MCF 10A (cell line): ENCODE measurements around the gene ANGPTL8. TPM values are rescaled to one million over a fixed set of nuclear protein-coding genes. Genes with fewer than 3 reads are reported as not detected.
A peak's percentile ranks its signal among the peaks of the same experiment; 100 is the strongest.

Experiments used
- BruUV-seq: library from RNA; stranded (reverse); fragments of 400-500 nt; replicated peaks from 2 replicates; lab custom pipeline; 2021; lab: Mats Ljungman, UMichigan
- CTCF ChIA-PET: fragments of 300-600 bp; sonication (Branson Sonifier 250); formaldehyde crosslinking; extraction: SDS; loops from one replicate; lab custom pipeline; 2021; ENCODE audit warnings: antibody characterized with exemption, inconsistent platforms; lab: Yijun Ruan, JAX
- POLR2A ChIA-PET: fragments of 300-600, 350-650 bp; sonication (Branson Sonifier 250); formaldehyde crosslinking; extraction: SDS; loops from one replicate; lab custom pipeline; 2020; ENCODE audit warnings: antibody characterized with exemption, inconsistent platforms; lab: Yijun Ruan, JAX
- DNase-seq: peaks from one replicate; pipeline ENCODE4 v3.0.0-alpha.2; 2018; ENCODE audit not compliant: unreplicated experiment
- H3K27ac Mint-ChIP-seq: one replicate; pipeline ENCODE4 v1.8.0; 2022; ENCODE audit warnings: mild to moderate bottlenecking, low read depth, mixed read lengths; ENCODE audit not compliant: unreplicated experiment
- H3K27me3 Mint-ChIP-seq: one replicate; pipeline ENCODE4 v1.8.0; 2022; ENCODE audit warnings: mixed read lengths; ENCODE audit not compliant: insufficient read depth, unreplicated experiment
- H3K36me3 Mint-ChIP-seq: one replicate; pipeline ENCODE4 v1.8.0; 2022; ENCODE audit warnings: mild to moderate bottlenecking, moderate library complexity, mixed read lengths; ENCODE audit not compliant: insufficient read depth, unreplicated experiment
- H3K4me1 Mint-ChIP-seq: one replicate; pipeline ENCODE4 v1.8.0; 2022; ENCODE audit warnings: mixed read lengths; ENCODE audit not compliant: insufficient read depth, unreplicated experiment
- H3K4me3 Mint-ChIP-seq: one replicate; pipeline ENCODE4 v1.8.0; 2022; ENCODE audit warnings: mild to moderate bottlenecking, moderate library complexity, mixed read lengths; ENCODE audit not compliant: unreplicated experiment
- H3K9me3 Mint-ChIP-seq: one replicate; pipeline ENCODE4 v1.8.0; 2022; ENCODE audit warnings: mixed read lengths; ENCODE audit not compliant: unreplicated experiment
- CTCF ChIP-seq: fragments of 200-600 bp; IDR thresholded peaks from one replicate; pipeline ENCODE4 v1.8.0; 2022; ENCODE audit warnings: antibody characterized with exemption, mild to moderate bottlenecking; ENCODE audit not compliant: unreplicated experiment
- intact Hi-C: fragments of 100-400 bp; cut with micrococcal nuclease; formaldehyde crosslinking; loops from 2 replicates; pipeline ENCODE4 v1.14.1; 2022
- total RNA-seq: library from RNA; stranded (reverse); gene quantifications from 2 replicates; pipeline ENCODE4 v1.2.3, GENCODE V29; 2022

The ANGPTL8 gene
- total RNA-seq, 1 experiment from 2014 or later = not detected

- peaks cover 11% of the 10 kb centered on the region for H3K36me3 Mint-ChIP-seq
- intact Hi-C loops = no loop called here
- no peak within 1 kb of the TSS for H3K27ac Mint-ChIP-seq
- DNase-seq = no peak
- no TSS peak for BruUV-seq
- no peaks in the 10 kb centered on the region for H3K27me3 Mint-ChIP-seq
- peak within 1 kb of the TSS; percentile 65 for H3K4me3 Mint-ChIP-seq
- CTCF ChIA-PET = interaction anchor here (0.6 to 1.1 kb wide), 4 partner anchors 12 to 1476 kb away, joined by 3 to 4 read pairs (median 3); no protein-coding TSS in a partner anchor
- no peaks in the 10 kb centered on the region for H3K9me3 Mint-ChIP-seq
- POLR2A ChIA-PET = interaction anchor here (1.0 to 1.2 kb wide), 3 partner anchors 34 to 296 kb away, joined by 3 read pairs; no protein-coding TSS in a partner anchor
- H3K4me1 Mint-ChIP-seq = peaks cover 19% of the 10 kb centered on the region
- TF ChIP-seq CTCF = peak; percentile 40
Observed at GRCh38 chr19:11261971-11262839, 22.8 kb downstream of the ANGPTL8 start, which contains the start of gene DOCK6. TSS of gene DOCK6 (minus strand) at chr19:11262524. CDS start at chr19:11262440, 84 bp downstream.

- peaks cover 22% of the 10 kb centered on the region for H3K4me1 Mint-ChIP-seq
- no TSS peak for BruUV-seq
- H3K27me3 Mint-ChIP-seq = no peaks in the 10 kb centered on the region
- DNase-seq = no peak
- no peaks in the 10 kb centered on the region for H3K9me3 Mint-ChIP-seq
- intact Hi-C loops = no loop called here
- no peak overlapping the region for H3K27ac Mint-ChIP-seq
- POLR2A ChIA-PET = no interaction called here
- CTCF ChIA-PET = interaction anchor here (1.1 to 1.9 kb wide), 2 partner anchors 8 to 28 kb away, joined by 3 to 11 read pairs; no protein-coding TSS in a partner anchor
- no peak for TF ChIP-seq CTCF
- H3K4me3 Mint-ChIP-seq = peak overlapping the region; percentile 62
- H3K36me3 Mint-ChIP-seq = peaks cover 11% of the 10 kb centered on the region
Observed at GRCh38 chr19:11263726-11264125, 24.3 kb downstream of the ANGPTL8 start.

- Mint-ChIP-seq H3K9me3 (no peaks in the 10 kb centered on the region), H3K27me3 (no peaks in the 10 kb centered on the region), H3K36me3 (peaks cover 14% of the 10 kb centered on the region), H3K4me1 (peaks cover 31% of the 10 kb centered on the region), H3K27ac (peak overlapping the region; percentile 64), H3K4me3 (no peak overlapping the region)
- no peak for TF ChIP-seq CTCF
- intact Hi-C loops = no loop called here
- BruUV-seq = no TSS peak
- CTCF ChIA-PET = interaction anchor here (0.6 to 1.9 kb wide), 6 partner anchors 9 to 218 kb away, joined by 3 to 11 read pairs (median 3); no protein-coding TSS in a partner anchor
- POLR2A ChIA-PET = interaction anchor here (1.1 kb wide), 1 partner anchor 29 kb away, joined by 3 read pairs; no protein-coding TSS in a partner anchor
- no peak for DNase-seq
Observed at GRCh38 chr19:11264452-11265176, 25.2 kb downstream of the ANGPTL8 start.
